ENCODE data around the gene METTL13.
"Not testable (repeated sequence)": the region's sequence is repeated elsewhere in the genome, so short reads cannot be mapped to it uniquely, and the experiment has no call there.

The METTL13 gene

GRCh38 chr1:171769754-171770153 is 11.7 kb upstream of the METTL13 start:
- DNase-seq (ENCODE audit: low read depth) = no peak

DNA sequence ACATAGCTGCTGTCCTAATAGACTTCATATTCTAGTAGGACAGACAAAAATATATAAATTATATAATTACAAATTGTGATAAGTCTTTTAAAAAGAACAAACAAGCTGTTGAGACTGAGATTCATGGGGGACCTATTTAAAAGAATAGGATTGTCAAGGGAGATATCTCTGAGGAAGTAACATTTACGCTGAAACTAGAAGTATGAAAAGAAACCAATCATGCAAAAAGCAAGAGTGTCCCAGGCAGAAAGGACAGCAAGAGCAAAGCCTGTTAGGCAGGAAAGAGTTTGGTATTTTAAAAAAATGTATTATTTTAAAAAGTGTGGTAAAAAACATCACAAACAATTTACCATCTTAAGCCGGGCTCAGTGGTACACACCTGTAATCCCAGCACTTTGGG is 9.1 kb upstream of the METTL13 start:
- no peak for DNase-seq (ENCODE audit: low read depth)

GRCh38 chr1:171780583-171781175 is 781 bp upstream of the METTL13 start:
- DNase-seq (ENCODE audit: low read depth) = no peak

DNA sequence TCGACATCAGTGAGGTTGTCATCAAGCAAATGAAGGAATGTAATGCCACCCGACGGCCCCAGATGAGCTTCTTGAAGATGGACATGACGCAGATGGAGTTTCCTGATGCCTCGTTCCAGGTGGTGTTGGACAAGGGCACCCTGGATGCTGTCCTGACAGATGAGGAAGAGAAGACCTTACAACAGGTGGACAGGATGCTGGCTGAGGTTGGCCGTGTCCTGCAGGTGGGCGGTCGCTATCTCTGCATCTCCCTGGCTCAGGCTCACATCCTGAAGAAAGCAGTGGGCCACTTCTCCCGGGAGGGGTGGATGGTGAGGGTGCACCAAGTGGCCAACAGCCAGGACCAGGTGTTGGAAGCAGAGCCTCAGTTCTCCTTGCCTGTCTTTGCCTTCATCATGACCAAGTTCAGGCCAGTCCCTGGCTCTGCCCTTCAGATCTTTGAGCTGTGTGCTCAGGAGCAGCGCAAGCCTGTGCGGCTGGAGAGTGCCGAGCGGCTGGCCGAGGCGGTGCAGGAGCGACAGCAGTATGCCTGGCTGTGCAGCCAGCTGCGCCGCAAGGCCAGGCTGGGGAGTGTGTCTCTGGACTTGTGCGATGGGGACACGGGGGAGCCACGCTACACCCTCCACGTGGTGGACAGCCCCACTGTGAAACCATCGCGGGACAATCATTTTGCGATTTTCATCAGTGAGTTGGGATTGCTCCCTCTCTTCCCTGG is 2.5 kb downstream of the METTL13 start:
- no peak for DNase-seq (ENCODE audit: low read depth)

- DNase-seq (ENCODE audit: low read depth) = no peak
Observed at GRCh38 chr1:171784784-171785183, 3.3 kb downstream of the METTL13 start.

- no peak for DNase-seq (ENCODE audit: low read depth)
Observed at GRCh38 chr1:171785766-171786165, 4.3 kb downstream of the METTL13 start.

DNA sequence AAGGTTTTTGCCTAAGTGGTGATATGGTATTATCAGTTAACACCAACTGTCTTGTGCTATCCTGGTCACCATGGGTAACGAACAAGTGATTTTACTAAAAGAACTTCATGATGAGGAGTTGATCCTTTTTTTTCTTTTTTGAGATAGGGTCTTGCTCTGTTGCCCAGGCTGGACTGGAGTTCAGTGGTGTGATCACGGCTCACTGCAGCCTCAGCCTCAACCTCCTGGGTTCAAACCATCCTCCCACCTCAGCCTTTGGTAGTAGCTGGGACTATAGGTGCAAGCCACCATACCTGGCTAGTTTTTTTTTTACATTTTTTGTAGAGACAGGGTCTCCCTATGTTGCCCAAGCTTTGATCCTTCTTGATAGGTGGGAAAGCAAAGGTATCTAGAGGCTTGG is 5.1 kb downstream of the METTL13 start:
- no peak for DNase-seq (ENCODE audit: low read depth)

DNA sequence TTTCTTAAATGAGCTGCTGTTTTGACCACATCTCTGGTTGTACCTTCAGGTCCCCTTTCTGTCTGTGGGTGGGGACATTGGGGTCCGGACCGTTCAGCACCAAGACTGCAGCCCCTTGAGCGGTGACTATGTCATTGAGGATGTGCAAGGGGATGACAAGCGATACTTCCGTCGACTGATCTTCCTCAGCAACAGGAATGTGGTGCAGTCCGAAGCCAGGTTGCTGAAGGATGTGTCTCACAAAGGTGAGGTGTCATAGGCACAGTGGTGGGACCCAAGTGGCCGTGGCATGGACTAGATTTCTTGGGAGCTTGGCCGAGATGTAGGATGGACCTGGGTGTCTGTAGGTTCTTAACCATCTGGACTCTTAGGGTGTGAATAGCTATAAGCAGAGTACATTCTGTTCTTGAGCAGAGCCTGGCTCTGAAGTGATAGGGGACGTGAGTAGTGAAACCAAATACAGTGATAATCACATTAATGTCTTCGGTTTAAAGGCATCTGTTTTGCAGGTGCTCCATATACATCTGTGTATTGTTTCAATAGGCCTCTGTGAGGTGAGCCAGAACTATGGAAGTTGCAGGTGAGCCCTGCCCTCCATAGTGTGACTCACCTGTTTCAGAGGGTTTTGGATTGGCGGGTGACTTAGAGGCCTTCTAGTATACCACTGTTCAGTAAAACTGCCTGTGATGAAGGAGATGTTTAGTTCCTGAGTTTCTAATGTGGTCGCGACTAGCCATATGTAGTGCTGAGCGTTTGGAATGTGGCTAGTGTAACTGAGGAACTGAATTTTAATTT is 6.4 kb downstream of the METTL13 start:
- no peak for DNase-seq (ENCODE audit: low read depth)

GRCh38 chr1:171788696-171789095 is 7.2 kb downstream of the METTL13 start:
- DNase-seq (ENCODE audit: low read depth) = no peak

GRCh38 chr1:171790318-171790717 is 8.9 kb downstream of the METTL13 start:
- DNase-seq (ENCODE audit: low read depth) = no peak

DNA sequence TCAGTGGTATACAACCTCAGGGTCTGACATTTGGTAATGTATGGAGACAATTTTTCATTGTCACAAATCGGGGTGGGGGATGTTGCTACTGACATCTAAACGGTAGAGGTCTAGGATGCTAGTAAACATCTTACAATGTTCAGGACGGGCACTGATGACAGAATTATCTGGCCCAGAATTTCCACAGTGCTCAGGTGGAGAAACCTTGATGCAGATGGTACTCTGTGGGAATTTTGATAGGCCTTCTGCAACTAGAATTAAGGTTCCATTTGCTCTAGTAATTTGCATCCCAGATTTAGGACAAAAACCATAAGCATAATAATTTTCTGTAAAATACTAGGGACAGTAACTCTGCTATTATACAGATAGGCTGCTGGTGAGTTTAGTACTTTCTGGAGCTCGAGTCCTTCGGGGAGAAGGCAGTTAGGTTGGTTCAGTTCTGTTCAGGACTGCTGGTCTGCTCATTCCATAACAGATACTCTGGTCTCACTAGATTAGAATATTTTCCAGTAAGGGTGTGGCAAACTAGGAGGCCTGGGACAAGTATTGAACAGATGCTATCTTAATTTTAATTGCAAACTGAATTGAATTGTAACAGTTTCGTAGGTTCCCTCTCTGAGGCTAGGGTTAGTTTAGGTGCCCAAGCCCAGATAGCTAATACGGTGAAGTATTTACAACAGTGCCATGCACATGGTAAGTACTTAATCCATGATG is 11.4 kb downstream of the METTL13 start:
- DNase-seq (ENCODE audit: low read depth) = no peak

GRCh38 chr1:171793636-171794035 is 12.2 kb downstream of the METTL13 start:
- no peak for DNase-seq (ENCODE audit: low read depth)

DNA sequence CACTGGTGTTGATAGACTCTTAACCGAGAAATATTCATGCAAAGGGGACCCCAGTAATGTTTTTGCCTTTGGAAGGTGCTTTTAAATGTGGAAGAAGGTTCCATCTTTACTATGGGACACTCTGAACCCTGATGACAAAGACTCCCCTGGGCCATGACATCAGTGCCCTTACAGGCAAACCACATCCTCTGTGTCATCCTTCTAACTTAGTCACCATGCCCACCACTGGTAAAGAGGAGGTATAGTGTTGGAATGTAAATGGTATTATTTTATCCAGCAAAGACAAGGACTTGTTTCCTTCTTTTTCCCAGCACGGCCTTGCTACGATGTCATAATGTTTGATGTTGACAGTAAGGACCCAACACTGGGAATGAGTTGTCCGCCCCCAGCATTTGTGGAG is 12.6 kb downstream of the METTL13 start:
- no peak for DNase-seq (ENCODE audit: low read depth)

GRCh38 chr1:171796592-171796991 is 15.1 kb downstream of the METTL13 start:
- no peak for DNase-seq (ENCODE audit: low read depth)

DNA sequence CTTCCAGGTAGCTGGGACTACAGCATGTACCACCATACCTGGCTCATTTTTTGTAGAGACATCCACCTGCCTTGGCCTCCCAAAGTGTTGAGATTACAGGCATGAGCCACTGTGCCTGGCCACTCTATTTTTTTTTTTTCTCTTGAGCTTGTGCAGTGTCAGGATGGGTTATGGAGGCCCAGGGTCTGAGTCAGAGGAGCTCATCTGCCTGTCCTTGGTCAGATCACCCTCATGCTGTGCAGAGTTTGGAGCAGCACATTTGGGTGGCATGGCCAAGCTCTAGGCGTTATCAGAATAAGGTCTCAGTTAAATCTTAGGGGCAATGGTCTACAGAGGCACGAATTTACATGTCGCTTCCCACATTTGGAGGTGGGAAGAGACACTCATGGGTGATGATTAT is 16.9 kb downstream of the METTL13 start:
- no peak for DNase-seq (ENCODE audit: low read depth)

GRCh38 chr1:171798765-171799164 is 17.3 kb downstream of the METTL13 start:
- no peak for DNase-seq (ENCODE audit: low read depth)

DNA sequence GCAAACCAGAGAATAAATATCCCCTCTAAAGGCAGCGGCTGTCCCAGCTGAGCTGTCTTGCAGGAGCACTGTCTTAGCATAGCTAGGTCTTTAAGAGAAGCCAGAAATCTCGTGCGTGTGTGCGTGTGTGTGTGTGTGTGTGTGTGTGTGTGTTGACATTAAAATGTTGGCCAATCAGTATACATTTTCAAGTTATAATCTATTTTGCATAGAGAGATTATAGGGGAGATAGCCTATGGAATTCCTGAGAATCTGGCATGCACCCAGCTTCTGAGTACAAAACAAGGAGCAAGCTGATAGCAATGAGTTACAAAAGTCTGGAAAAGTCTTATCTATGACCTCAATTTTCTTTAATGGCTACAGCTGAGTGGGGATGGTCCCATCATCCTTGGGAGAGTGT is 17.7 kb downstream of the METTL13 start:
- DNase-seq (ENCODE audit: low read depth) = no peak

GRCh38 chr1:171799698-171800097 is 18.2 kb downstream of the METTL13 start:
- not testable (repeated sequence) for DNase-seq (ENCODE audit: low read depth)

DNA sequence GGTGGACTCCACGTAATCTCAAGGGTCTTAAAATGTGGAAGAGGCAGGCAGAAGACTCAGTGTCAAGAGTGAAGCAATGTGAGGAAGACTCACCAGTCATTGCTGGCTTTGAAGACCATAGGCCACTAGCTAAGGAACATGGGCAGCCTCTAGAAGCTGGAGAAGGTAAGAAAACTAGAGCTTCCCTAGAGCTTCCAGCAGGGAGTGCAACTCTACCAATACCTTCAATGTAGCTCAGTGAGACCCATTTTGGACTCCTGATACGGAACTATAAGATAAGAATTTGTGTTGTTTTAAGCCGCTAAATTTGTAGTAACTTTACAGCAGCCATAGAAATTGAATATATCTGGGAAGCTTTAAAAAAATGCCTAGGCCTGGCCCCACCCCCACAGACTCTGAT is 18.9 kb downstream of the METTL13 start:
- DNase-seq (ENCODE audit: low read depth) = no peak

DNA sequence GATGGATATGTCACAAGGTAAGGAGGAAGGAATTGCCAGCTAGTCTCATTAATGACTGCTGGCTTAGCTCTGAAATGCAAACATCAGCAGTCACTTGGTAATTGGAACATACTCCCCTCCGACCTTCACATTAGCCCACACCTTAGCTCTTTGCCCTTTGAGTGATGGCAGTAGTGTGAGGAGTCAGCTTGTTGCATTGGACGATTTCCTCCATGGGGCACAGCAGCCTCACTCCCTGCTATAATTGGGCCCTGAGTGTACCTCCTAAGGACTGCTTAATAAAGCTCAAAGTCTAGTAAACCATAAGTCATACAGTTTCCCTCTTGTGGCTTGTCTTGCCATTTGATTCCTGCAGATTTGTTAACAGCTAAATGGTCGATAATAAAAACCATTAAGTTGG is 19.4 kb downstream of the METTL13 start:
- DNase-seq (ENCODE audit: low read depth) = no peak

GRCh38 chr1:171801487-171801891 is 20.0 kb downstream of the METTL13 start:
- no peak for DNase-seq (ENCODE audit: low read depth)

- DNase-seq (ENCODE audit: low read depth) = no peak
Observed at GRCh38 chr1:171802207-171802606, 20.7 kb downstream of the METTL13 start.

DNA sequence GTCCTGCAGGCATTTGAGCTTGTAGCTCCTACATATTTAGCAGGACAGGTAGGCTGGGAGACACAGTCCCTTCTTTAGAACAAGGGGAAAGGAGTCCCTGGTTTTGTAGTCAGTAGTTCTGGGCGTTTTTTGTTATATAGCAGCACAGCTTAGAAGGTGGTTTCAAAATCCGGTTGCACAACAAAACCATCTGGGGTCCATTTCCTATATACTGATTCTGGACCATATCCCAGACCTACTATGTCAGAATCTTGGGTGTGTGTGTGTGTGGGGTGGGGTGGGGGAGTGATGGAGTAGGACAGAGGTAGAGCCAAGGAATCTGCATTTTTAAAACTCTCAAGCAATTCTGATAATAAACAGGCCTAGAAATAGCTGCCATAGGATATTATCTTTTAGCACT is 21.6 kb downstream of the METTL13 start:
- no peak for DNase-seq (ENCODE audit: low read depth)
